GM12865 (cell line): ENCODE measurements around the gene GLIS1.
"Not testable (repeated sequence)": the region's sequence is repeated elsewhere in the genome, so short reads cannot be mapped to it uniquely, and the experiment has no call there.

Experiments
- DNase-seq: peaks from one replicate; pipeline ENCODE4 v3.0.0; 2010; ENCODE audit warnings: low read depth
- H3K4me3 ChIP-seq: 2 replicates; pipeline ENCODE4 v1.5.1; 2011; ENCODE audit warnings: mild to moderate bottlenecking, low read depth, low read length, control low read depth
- CTCF ChIP-seq: IDR thresholded peaks from 2 replicates; pipeline ENCODE4 v1.5.1; 2011; ENCODE audit warnings: low read length, control low read depth, low read depth, inconsistent platforms; ENCODE audit not compliant: insufficient read depth; ENCODE audit errors: missing control alignments

Gene GLIS1

GRCh38 chr1:53559854-53560580 is 178.9 kb downstream of the GLIS1 start:
- DNase-seq = no peak
- H3K4me3 ChIP-seq = no peak overlapping the region
- TF ChIP-seq CTCF = no peak

- no peak for TF ChIP-seq CTCF
- no peak for DNase-seq
- H3K4me3 ChIP-seq = no peak overlapping the region
These were observed 179.6 kb downstream of the GLIS1 start for GRCh38 chr1:53559391-53559815.

GRCh38 chr1:53558739-53559315 is 180.1 kb downstream of the GLIS1 start:
- no peak for TF ChIP-seq CTCF
- no peak for DNase-seq
- H3K4me3 ChIP-seq = no peak overlapping the region

- TF ChIP-seq CTCF = no peak
- no peak for DNase-seq
- no peak overlapping the region for H3K4me3 ChIP-seq
These were observed 180.9 kb downstream of the GLIS1 start for GRCh38 chr1:53557830-53558738.

GRCh38 chr1:53557369-53557768 is 181.6 kb downstream of the GLIS1 start:
- no peak for TF ChIP-seq CTCF
- no peak for DNase-seq
- H3K4me3 ChIP-seq = no peak overlapping the region

GRCh38 chr1:53556657-53557227 is 182.2 kb downstream of the GLIS1 start:
- H3K4me3 ChIP-seq = no peak overlapping the region
- TF ChIP-seq CTCF = no peak
- DNase-seq = no peak

GRCh38 chr1:53555620-53556326 is 183.2 kb downstream of the GLIS1 start:
- not testable (repeated sequence) for DNase-seq, H3K4me3 ChIP-seq
